T47D (cell line): Measurements from ENCODE around the gene SCYL1.

Experiments
- DNase-seq, 2 experiments: peaks; one replicate each; pipeline versions ENCODE4 v3.0.0 to v3.0.0-alpha.2; 2011 to 2012; ENCODE audit warnings: low read depth in 1 of 2, low spot score in 1 of 2
- JUND ChIP-seq: IDR thresholded peaks from 2 replicates; pipeline ENCODE4 v1.6.1; 2012; ENCODE audit warnings: low read depth
- in situ Hi-C: cut with HindIII; loops from 2 replicates; pipeline ENCODE4 v1.10.0; 2016; ENCODE audit warnings: low sequenced_read_pairs, low pct_unique_long_range_greater_than_20kb

SCYL1 gene

GRCh38 chr11:65498042-65498726 lies 26.7 kb upstream of the SCYL1 start:
- TF ChIP-seq JUND: no peak
- in situ Hi-C loops: no loop called here
- DNase-seq: peak in 1 of 2 experiments; percentile 89

GRCh38 chr11:65498727-65498976 lies 26.2 kb upstream of the SCYL1 start:
- no peak for TF ChIP-seq JUND
- DNase-seq: no peak
- in situ Hi-C loops: no loop called here

GRCh38 chr11:65498977-65499712 lies 25.7 kb upstream of the SCYL1 start, which contains the start of gene MALAT1:
TSS of gene MALAT1 (plus strand) at chr11:65499045.
- DNase-seq: peak in 1 of 2 experiments; percentile 99

GRCh38 chr11:65499713-65500386 lies 25.0 kb upstream of the SCYL1 start:
- 0 out of 2 replicates have a peak, but pooled peaks have one; percentile 21 for TF ChIP-seq JUND
- no peak for DNase-seq
- in situ Hi-C loops: no loop called here

More at GRCh38 chr11:65498977-65499712, 25.7 kb upstream of the SCYL1 start, which contains the start of gene MALAT1:
- TF ChIP-seq JUND: peak; percentile 91
- in situ Hi-C loops: no loop called here

GRCh38 chr11:65500387-65501185 lies 24.3 kb upstream of the SCYL1 start:
- in situ Hi-C loops: no loop called here
- DNase-seq: peak in 1 of 2 experiments; percentile 76
- TF ChIP-seq JUND: 0 out of 2 replicates have a peak, but pooled peaks have one; percentile 10

- no peak for TF ChIP-seq JUND
- DNase-seq: no peak
- in situ Hi-C loops: no loop called here
These were observed 23.8 kb upstream of the SCYL1 start for GRCh38 chr11:65501186-65501471.

- peak in 1 of 2 experiments; percentile 74 for DNase-seq
- TF ChIP-seq JUND: peak; percentile 43; the same call in 1 of the 2 replicates
- in situ Hi-C loops: no loop called here
These were observed 23.2 kb upstream of the SCYL1 start for GRCh38 chr11:65501472-65502273.

GRCh38 chr11:65502274-65502554 lies 22.7 kb upstream of the SCYL1 start:
- in situ Hi-C loops: no loop called here
- no peak for TF ChIP-seq JUND
- DNase-seq: no peak

GRCh38 chr11:65502555-65503367 lies 22.1 kb upstream of the SCYL1 start:
- in situ Hi-C loops: no loop called here
- DNase-seq: peak in 1 of 2 experiments; percentile 74
- TF ChIP-seq JUND: peak; percentile 58; the same call in 1 of the 2 replicates

- TF ChIP-seq JUND: no peak
- in situ Hi-C loops: no loop called here
- peak in 1 of 2 experiments; percentile 58 for DNase-seq
These were observed 21.4 kb upstream of the SCYL1 start for GRCh38 chr11:65503368-65503948.
